Activated B cell treated with CpG ODN at 0.5 μM for 24 hours (primary cell): ENCODE results near the gene GHRH. TPM values are rescaled to one million over a fixed set of nuclear protein-coding genes. Genes with fewer than 3 reads are reported as not detected.

Experiments used
- ATAC-seq: fragments of 200-7000 bp; cut with Tn5 transposase; one replicate; pipeline ENCODE4 v1.10.0; 2021; ENCODE audit warnings: low read depth, mild to moderate bottlenecking, moderate library complexity
- CTCF ChIA-PET: fragments of 350-600 bp; sonication (Branson Sonifier 250); formaldehyde crosslinking; loops from one replicate; lab custom pipeline; 2021; ENCODE audit warnings: antibody characterized with exemption; lab: Charles Lee
- POLR2A ChIA-PET: fragments of 350-600 bp; sonication (Branson Sonifier 250); formaldehyde crosslinking; loops from one replicate; lab custom pipeline; 2021; ENCODE audit warnings: antibody characterized with exemption; lab: Charles Lee
- DNase-seq: peaks from one replicate; pipeline ENCODE4 v3.0.0; 2022
- H3K27ac Mint-ChIP-seq: one replicate; pipeline ENCODE4 v1.8.0; 2020; ENCODE audit warnings: mixed read lengths
- H3K27me3 Mint-ChIP-seq: one replicate; pipeline ENCODE4 v1.8.0; 2021; ENCODE audit warnings: mixed read lengths
- H3K36me3 Mint-ChIP-seq: one replicate; pipeline ENCODE4 v1.8.0; 2021; ENCODE audit warnings: low read depth, mixed read lengths
- H3K4me1 Mint-ChIP-seq: one replicate; pipeline ENCODE4 v1.8.0; 2021; ENCODE audit warnings: mixed read lengths
- H3K4me3 Mint-ChIP-seq: one replicate; pipeline ENCODE4 v1.8.0; 2020; ENCODE audit warnings: mild to moderate bottlenecking, mixed read lengths
- H3K9me3 Mint-ChIP-seq: one replicate; pipeline ENCODE4 v1.8.0; 2020; ENCODE audit warnings: mixed read lengths
- intact Hi-C: fragments of 100-400 bp; cut with micrococcal nuclease; formaldehyde crosslinking; loops from one replicate; pipeline ENCODE4 v1.15.1; 2024
- total RNA-seq: library from RNA; stranded (reverse); gene quantifications from 2 replicates; pipeline ENCODE4 v1.2.3, GENCODE V29; 2022
- TF ChIP-seq, protein P1 (sequence below): fragments of 200-600 bp; IDR thresholded peaks from one replicate; pipeline ENCODE4 v1.8.0; 2022; ENCODE audit warnings: antibody characterized with exemption, mild to moderate bottlenecking

GHRH gene
- total RNA-seq, 1 donor from 2014 or later, result not detected

- Mint-ChIP-seq H3K27me3 (no peaks in the 10 kb centered on the region), H3K27ac (no peak overlapping the region), H3K9me3 (no peaks in the 10 kb centered on the region), H3K4me1 (no peaks in the 10 kb centered on the region), H3K36me3 (peaks cover 99% of the 10 kb centered on the region), H3K4me3 (no peak overlapping the region)
- POLR2A ChIA-PET, result no interaction called here
- TF ChIP-seq, protein P1, sequence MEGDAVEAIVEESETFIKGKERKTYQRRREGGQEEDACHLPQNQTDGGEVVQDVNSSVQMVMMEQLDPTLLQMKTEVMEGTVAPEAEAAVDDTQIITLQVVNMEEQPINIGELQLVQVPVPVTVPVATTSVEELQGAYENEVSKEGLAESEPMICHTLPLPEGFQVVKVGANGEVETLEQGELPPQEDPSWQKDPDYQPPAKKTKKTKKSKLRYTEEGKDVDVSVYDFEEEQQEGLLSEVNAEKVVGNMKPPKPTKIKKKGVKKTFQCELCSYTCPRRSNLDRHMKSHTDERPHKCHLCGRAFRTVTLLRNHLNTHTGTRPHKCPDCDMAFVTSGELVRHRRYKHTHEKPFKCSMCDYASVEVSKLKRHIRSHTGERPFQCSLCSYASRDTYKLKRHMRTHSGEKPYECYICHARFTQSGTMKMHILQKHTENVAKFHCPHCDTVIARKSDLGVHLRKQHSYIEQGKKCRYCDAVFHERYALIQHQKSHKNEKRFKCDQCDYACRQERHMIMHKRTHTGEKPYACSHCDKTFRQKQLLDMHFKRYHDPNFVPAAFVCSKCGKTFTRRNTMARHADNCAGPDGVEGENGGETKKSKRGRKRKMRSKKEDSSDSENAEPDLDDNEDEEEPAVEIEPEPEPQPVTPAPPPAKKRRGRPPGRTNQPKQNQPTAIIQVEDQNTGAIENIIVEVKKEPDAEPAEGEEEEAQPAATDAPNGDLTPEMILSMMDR, result no peak
- ATAC-seq (no peak), DNase-seq (no peak)
- CTCF ChIA-PET, result no interaction called here
- intact Hi-C loops, result no loop called here
These were observed 29.5 kb downstream of the GHRH start for GRCh38 chr20:37231947-37232630.

- Mint-ChIP-seq H3K4me3 (no peak overlapping the region), H3K9me3 (no peaks in the 10 kb centered on the region), H3K27ac (no peak overlapping the region), H3K4me1 (no peaks in the 10 kb centered on the region), H3K27me3 (no peaks in the 10 kb centered on the region), H3K36me3 (peaks cover 99% of the 10 kb centered on the region)
- TF ChIP-seq, protein P1, result no peak
- DNase-seq (no peak), ATAC-seq (no peak)
- CTCF ChIA-PET, result interaction anchor here (1.0 kb wide), 1 partner anchor 28 kb away, joined by 5 read pairs; no protein-coding TSS in a partner anchor
- POLR2A ChIA-PET, result no interaction called here
- intact Hi-C loops, result no loop called here
These were observed 31.4 kb downstream of the GHRH start for GRCh38 chr20:37230200-37230599.

DNA sequence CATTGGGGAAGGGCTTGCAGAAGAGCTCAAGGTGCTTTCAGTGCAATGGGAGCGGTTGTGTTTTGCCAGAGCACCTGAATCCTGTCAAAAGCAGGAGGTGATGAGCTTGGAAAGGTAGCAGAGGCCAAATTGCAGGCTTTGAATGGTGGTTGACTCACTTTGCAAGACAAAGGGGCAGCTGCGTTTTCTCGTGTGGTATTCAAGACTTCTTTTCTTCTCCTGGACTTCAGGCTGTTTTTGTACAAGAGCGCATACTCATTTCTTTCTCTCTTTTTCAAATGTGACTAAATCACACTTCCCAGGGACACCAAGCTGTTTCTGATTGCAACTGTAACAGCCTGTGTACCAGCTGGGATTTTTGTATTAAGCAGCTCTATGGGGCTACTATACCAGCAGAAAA, 32.3 kb downstream of the GHRH start:
- TF ChIP-seq, protein P1, result no peak
- no peak overlapping the region for H3K4me3 Mint-ChIP-seq
- ATAC-seq (no peak), DNase-seq (no peak)
- intact Hi-C loops, result no loop called here
- H3K9me3 Mint-ChIP-seq, result no peaks in the 10 kb centered on the region
- POLR2A ChIA-PET, result interaction anchor here (0.5 kb wide), 1 partner anchor 298 kb away, joined by 5 read pairs; no protein-coding TSS in a partner anchor
- no peaks in the 10 kb centered on the region for H3K4me1 Mint-ChIP-seq
- no peak overlapping the region for H3K27ac Mint-ChIP-seq
- CTCF ChIA-PET, result interaction anchor here (1.0 kb wide), 1 partner anchor 27 kb away, joined by 5 read pairs; no protein-coding TSS in a partner anchor
- H3K36me3 Mint-ChIP-seq, result peaks cover 99% of the 10 kb centered on the region
- H3K27me3 Mint-ChIP-seq, result no peaks in the 10 kb centered on the region

DNA sequence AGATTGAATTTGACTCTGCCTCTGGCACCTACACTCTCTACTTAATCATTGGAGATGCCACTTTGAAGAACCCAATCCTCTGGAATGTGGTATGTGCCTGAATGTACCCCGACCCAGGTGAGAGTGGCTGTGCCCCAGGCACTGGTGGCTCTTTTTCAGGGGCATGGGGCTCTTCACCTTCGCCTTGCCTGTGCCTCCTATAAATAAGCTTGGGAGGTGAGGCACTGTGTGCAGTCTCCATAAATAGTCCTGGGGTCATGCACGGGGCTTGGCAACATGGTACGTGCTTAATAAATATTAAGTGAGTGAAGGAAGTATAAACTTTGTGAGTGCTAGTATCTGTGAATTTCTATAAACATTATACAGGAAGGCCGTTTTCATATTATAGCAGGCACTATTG, 33.0 kb downstream of the GHRH start:
- no peak overlapping the region for H3K27ac Mint-ChIP-seq
- H3K9me3 Mint-ChIP-seq, result no peaks in the 10 kb centered on the region
- TF ChIP-seq, protein P1, result no peak
- no peak for ATAC-seq
- no peak overlapping the region for H3K4me3 Mint-ChIP-seq
- CTCF ChIA-PET, result no interaction called here
- peaks cover 99% of the 10 kb centered on the region for H3K36me3 Mint-ChIP-seq
- H3K27me3 Mint-ChIP-seq, result no peaks in the 10 kb centered on the region
- DNase-seq, result no peak
- intact Hi-C loops, result no loop called here
- no peaks in the 10 kb centered on the region for H3K4me1 Mint-ChIP-seq
- POLR2A ChIA-PET, result no interaction called here

DNA sequence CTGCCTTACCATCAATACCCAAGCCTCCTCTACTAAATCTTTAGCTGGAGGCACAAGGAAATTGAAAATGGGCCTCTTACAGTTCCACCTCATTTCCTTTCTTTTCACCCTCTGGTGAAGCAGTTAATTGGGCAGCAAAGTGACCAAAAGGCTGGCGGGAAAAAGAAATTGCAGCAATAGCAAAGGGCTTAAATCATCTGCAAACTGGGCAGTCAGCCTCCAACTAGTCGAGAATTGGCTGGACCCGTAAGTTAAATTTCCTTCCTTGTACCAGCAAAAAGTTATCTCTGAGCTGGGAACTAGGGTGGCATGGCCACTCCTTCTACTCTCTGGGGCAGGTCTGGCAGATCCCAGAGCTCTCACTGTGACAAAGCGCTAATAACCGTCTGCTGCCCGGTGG, 33.5 kb downstream of the GHRH start:
- CTCF ChIA-PET, result interaction anchor here (0.5 kb wide), 1 partner anchor 151 kb away, joined by 3 read pairs; no protein-coding TSS in a partner anchor

More for the DNA sequence above, 33.5 kb downstream of the GHRH start:
- Mint-ChIP-seq H3K4me1 (peaks cover under 1% of the 10 kb centered on the region), H3K4me3 (no peak overlapping the region), H3K36me3 (peaks cover 99% of the 10 kb centered on the region), H3K27ac (no peak overlapping the region), H3K27me3 (no peaks in the 10 kb centered on the region), H3K9me3 (no peaks in the 10 kb centered on the region)
- ATAC-seq (no peak), DNase-seq (no peak)
- POLR2A ChIA-PET, result no interaction called here
- TF ChIP-seq, protein P1, result no peak
- intact Hi-C loops, result no loop called here
